Adrenal gland (tissue), 5 donors: Measurements from ENCODE around the gene PLAGL2.

Experiments
- CTCF ChIP-seq, 6 experiments: fragments of 450-650 bp in 4 of 6; fragments of 200-600 bp in 2 of 6; sonication (generic) in 1 of 6; IDR thresholded peaks; 1 replicate in 5 of 6; 2 replicates in 1 of 6; pipeline versions ENCODE4 v1.5.1 to v1.8.0; 2016 to 2021; ENCODE audit warnings: antibody characterized with exemption in 6 of 6, mild to moderate bottlenecking in 2 of 6, moderate library complexity in 1 of 6
- POLR2A ChIP-seq, 2 donors: fragments of 450-650 bp; IDR thresholded peaks; one replicate each; pipeline ENCODE4 v1.6.1; 2017; ENCODE audit warnings: antibody characterized with exemption in 2 of 2, mild to moderate bottlenecking in 2 of 2, moderate library complexity in 1 of 2
- donor health status: DM: no; HTN: no; CAD: no.

DNA sequence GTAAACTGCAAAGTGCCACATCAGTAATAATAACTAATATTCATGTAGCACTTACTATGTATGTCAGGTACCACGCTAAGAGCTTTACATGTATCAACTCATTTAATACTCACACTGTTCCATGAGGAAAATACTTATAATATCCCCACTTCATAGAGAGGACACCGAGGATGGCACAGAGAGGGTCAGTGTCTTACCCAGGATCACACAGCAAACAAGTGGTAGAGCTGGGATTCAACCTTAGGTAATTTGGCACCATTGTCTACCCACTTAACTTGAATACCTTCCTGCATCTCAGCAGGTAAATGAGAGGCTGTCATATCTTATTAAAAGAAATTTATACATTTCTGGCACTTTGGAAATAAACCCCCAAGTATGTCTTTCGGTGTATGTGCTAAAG, 8.2 kb upstream of the PLAGL2 start:
- TF ChIP-seq CTCF (IDR thresholded peaks at IDR 0.05): no peak
- TF ChIP-seq POLR2A (IDR thresholded peaks at IDR 0.05): no peak
